Cardiac septum (tissue), 1 donor: ENCODE results near the gene NME4. TPM values are rescaled to one million over a fixed set of nuclear protein-coding genes. Genes with fewer than 3 reads are reported as not detected.

Experiments
- total RNA-seq: library from RNA; stranded (reverse); fragmentation: NEBNext Ultra II Directional; extraction: Animal tissue kit (Norgen Biotek cat#: 25700); gene quantifications from one replicate; pipeline ENCODE4 v1.2.1, GENCODE V29; 2021
- donor health status: DM: no; HTN: no; CAD: no.

The NME4 gene
- total RNA-seq, 1 donor from 2014 or later, result 65.0 TPM

Other genes with a start within 250 kb of the NME4 start
- gene HBZ, start 244.6 kb upstream of the NME4 start, total RNA-seq, result not detected
- gene HBM, start 231.2 kb upstream of the NME4 start, total RNA-seq, result 1.2 TPM
- gene HBA2, start 224.3 kb upstream of the NME4 start, total RNA-seq, result 487 TPM
- 780 TPM for gene HBA1, start 220.5 kb upstream of the NME4 start, total RNA-seq
- not detected for gene HBQ1, start 216.7 kb upstream of the NME4 start, total RNA-seq
- gene LUC7L, start 167.8 kb upstream of the NME4 start, total RNA-seq, result 30.9 TPM
- gene FAM234A, start 162.4 kb upstream of the NME4 start, total RNA-seq, result 137 TPM
- gene RGS11, start 121.3 kb upstream of the NME4 start, total RNA-seq, result 31.4 TPM
- gene ARHGDIG, start 116.6 kb upstream of the NME4 start, total RNA-seq, result 2.8 TPM
- 0.81 TPM for gene PDIA2, start 114.0 kb upstream of the NME4 start, total RNA-seq
- gene AXIN1, start 44.5 kb upstream of the NME4 start, total RNA-seq, result 13.5 TPM
- gene MRPL28, start 26.7 kb upstream of the NME4 start, total RNA-seq, result 60.1 TPM
- 42.8 TPM for gene PGAP6, start 15.2 kb upstream of the NME4 start, total RNA-seq
- gene DECR2, start 4.7 kb downstream of the NME4 start, total RNA-seq, result 11.6 TPM
- gene RAB11FIP3, start 28.4 kb downstream of the NME4 start, total RNA-seq, result 52.2 TPM
- 18.5 TPM for gene CAPN15, start 130.5 kb downstream of the NME4 start, total RNA-seq
- not detected for gene PRR35, start 163.2 kb downstream of the NME4 start, total RNA-seq
- 0.30 TPM for gene NHLRC4, start 169.8 kb downstream of the NME4 start, total RNA-seq
- gene PIGQ, start 172.8 kb downstream of the NME4 start, total RNA-seq, result 25.5 TPM
- 19.4 TPM for gene RAB40C, start 192.9 kb downstream of the NME4 start, total RNA-seq
- gene WFIKKN1, start 233.8 kb downstream of the NME4 start, total RNA-seq, result 0.40 TPM
- gene METTL26, start 239.1 kb downstream of the NME4 start, total RNA-seq, result 47.7 TPM
- gene MCRIP2, start 244.6 kb downstream of the NME4 start, total RNA-seq, result 90.3 TPM